HG03565 (cell line): ENCODE data around the gene IGF2BP1.
"Not testable (repeated sequence)": the region's sequence is repeated elsewhere in the genome, so short reads cannot be mapped to it uniquely, and the experiment has no call there.

ENCODE experiments used
- ATAC-seq: cut with Tn5 transposase; IDR thresholded peaks from one replicate; pipeline ENCODE4 v1.9.1; 2021; ENCODE audit warnings: mild to moderate bottlenecking, moderate library complexity; ENCODE audit not compliant: unreplicated experiment

Gene IGF2BP1

GRCh38 chr17:49086649-49087048, 89.5 kb downstream of the IGF2BP1 start:
- ATAC-seq: no peak

- no peak for ATAC-seq
Measured at GRCh38 chr17:49089094-49089493, 91.9 kb downstream of the IGF2BP1 start.

GRCh38 chr17:49090878-49091594, 93.9 kb downstream of the IGF2BP1 start:
- no peak for ATAC-seq

DNA sequence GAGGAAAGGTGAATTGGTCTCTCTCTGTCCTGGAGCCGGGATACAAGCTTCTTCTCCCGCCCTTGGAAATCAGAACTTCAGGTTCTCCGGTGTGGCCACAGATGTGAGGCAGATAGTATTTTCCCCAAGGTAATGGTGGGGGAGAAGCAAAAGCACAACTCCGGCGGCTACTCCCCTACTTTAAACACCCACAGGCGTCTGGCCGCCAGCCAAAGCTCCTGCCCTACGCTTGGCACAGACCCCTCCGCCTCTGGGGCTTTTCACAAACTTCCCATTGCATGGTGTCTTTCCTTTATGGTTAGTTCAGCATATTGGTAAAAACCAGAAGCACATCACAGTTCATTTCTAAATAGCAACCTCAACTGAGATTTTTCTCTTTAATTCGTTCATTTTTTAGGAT, 95.9 kb downstream of the IGF2BP1 start:
- ATAC-seq: no peak

- no peak for ATAC-seq
Measured at GRCh38 chr17:49100601-49101000, 103.4 kb downstream of the IGF2BP1 start.

GRCh38 chr17:49101054-49101534, 103.9 kb downstream of the IGF2BP1 start:
- ATAC-seq: no peak

- ATAC-seq: not testable (repeated sequence)
Measured at GRCh38 chr17:49103360-49103759, 106.2 kb downstream of the IGF2BP1 start.

DNA sequence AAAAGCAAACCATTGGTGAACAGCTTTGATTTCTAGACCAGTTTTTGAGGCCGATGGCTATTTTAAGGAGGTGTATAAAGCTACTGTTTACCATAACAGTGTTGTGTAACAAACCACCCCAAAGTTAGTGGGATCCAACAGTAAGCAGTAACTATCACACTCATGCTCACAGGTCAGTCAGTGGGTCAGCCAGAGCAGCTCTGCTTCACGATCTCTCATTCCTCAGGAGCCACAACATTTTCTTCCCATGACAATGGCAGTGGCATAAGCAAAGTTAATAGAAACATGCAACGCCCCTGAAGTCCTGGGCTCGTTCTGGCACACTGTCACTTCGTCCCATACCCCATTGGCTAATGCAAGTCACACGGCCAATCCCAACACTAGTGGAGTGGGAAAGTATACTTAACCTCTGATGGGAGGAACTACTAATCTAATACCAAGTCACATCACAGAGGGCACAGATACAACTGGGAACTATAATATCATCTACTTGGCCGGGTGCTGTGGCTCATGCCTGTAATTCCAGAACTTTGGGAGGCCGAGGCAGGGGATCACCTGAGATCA, 107.4 kb downstream of the IGF2BP1 start:
- no peak for ATAC-seq
